ENCODE data around the gene VEGFB. TPM values are rescaled to one million over a fixed set of nuclear protein-coding genes. Genes with fewer than 3 reads are reported as not detected.

VEGFB gene
- total RNA-seq, 2 donors from 2014 or later: 58.9 to 78.4 TPM

- Histone ChIP-seq H3K4me1 (ENCODE audit: control insufficient read depth, insufficient read depth, low read length) (no peaks in the 10 kb centered on the region), H3K27me3 (ENCODE audit: control insufficient read depth, insufficient read depth, low read length, poor library complexity, severe bottlenecking) (no peaks in the 10 kb centered on the region), H3K9me3 (ENCODE audit: control insufficient read depth, low read length) (no peaks in the 10 kb centered on the region), H3K27ac (ENCODE audit: low read depth, low read length) (no peak overlapping the region), H3K4me3 (ENCODE audit: low read length) (no peak overlapping the region), H3K9ac (ENCODE audit: extremely low read depth, low read length, poor library complexity, severe bottlenecking) (no peak overlapping the region), H3K36me3 (ENCODE audit: control insufficient read depth, insufficient read depth, low read length) (peaks cover 57% of the 10 kb centered on the region)
- Mint-ChIP-seq H3K9me3 (no peaks in the 10 kb centered on the region), H3K4me1 (no peaks in the 10 kb centered on the region), H3K27ac (no peak overlapping the region), H3K27me3 (ENCODE audit: insufficient read depth) (no peaks in the 10 kb centered on the region), H3K36me3 (ENCODE audit: low read depth) (peaks cover 58% of the 10 kb centered on the region), H3K4me3 (no peak overlapping the region)
- TF ChIP-seq CTCF (conservative IDR thresholded peaks at IDR 0.05): no peak
- WGBS, 2 experiments (ENCODE audit: insufficient coverage in 1 of 2, insufficient read length in 1 of 2): 94 to 99% methylated on average over 12 to 18 of the region's 18 CpGs
- DNase-seq: no peak
Measured at GRCh38 chr11:64261556-64262080, 27.2 kb downstream of the VEGFB start.

- no peak overlapping the region for H3K4me3 ChIP-seq (ENCODE audit: low read length)
- Mint-ChIP-seq H3K27me3 (ENCODE audit: insufficient read depth) (no peaks in the 10 kb centered on the region), H3K27ac (no peak overlapping the region), H3K4me3 (no peak overlapping the region), H3K36me3 (ENCODE audit: low read depth) (peaks cover 59% of the 10 kb centered on the region), H3K4me1 (no peaks in the 10 kb centered on the region), H3K9me3 (no peaks in the 10 kb centered on the region)
- WGBS, 2 experiments (ENCODE audit: insufficient coverage in 1 of 2, insufficient read length in 1 of 2): 94 to 97% methylated on average over 36 to 42 of the region's 42 CpGs
- no peaks in the 10 kb centered on the region for H3K4me1 ChIP-seq (ENCODE audit: control insufficient read depth, insufficient read depth, low read length)
- no peak for DNase-seq
- no peak overlapping the region for H3K27ac ChIP-seq (ENCODE audit: low read depth, low read length)
- no peak overlapping the region for H3K9ac ChIP-seq (ENCODE audit: extremely low read depth, low read length, poor library complexity, severe bottlenecking)
- TF ChIP-seq CTCF (conservative IDR thresholded peaks at IDR 0.05): no peak
- no peaks in the 10 kb centered on the region for H3K27me3 ChIP-seq (ENCODE audit: control insufficient read depth, insufficient read depth, low read length, poor library complexity, severe bottlenecking)
- H3K9me3 ChIP-seq (ENCODE audit: control insufficient read depth, low read length): no peaks in the 10 kb centered on the region
- H3K36me3 ChIP-seq (ENCODE audit: control insufficient read depth, insufficient read depth, low read length): peaks cover 56% of the 10 kb centered on the region
Measured at GRCh38 chr11:64262271-64263002, 28.1 kb downstream of the VEGFB start.

- Histone ChIP-seq H3K9me3 (ENCODE audit: control insufficient read depth, low read length) (no peaks in the 10 kb centered on the region), H3K4me3 (ENCODE audit: low read length) (no peak overlapping the region), H3K4me1 (ENCODE audit: control insufficient read depth, insufficient read depth, low read length) (no peaks in the 10 kb centered on the region), H3K36me3 (ENCODE audit: control insufficient read depth, insufficient read depth, low read length) (peaks cover 53% of the 10 kb centered on the region), H3K27ac (ENCODE audit: low read depth, low read length) (no peak overlapping the region), H3K9ac (ENCODE audit: extremely low read depth, low read length, poor library complexity, severe bottlenecking) (no peak overlapping the region), H3K27me3 (ENCODE audit: control insufficient read depth, insufficient read depth, low read length, poor library complexity, severe bottlenecking) (no peaks in the 10 kb centered on the region)
- DNase-seq: peak; percentile 76
- peaks cover 4% of the 10 kb centered on the region for H3K4me1 Mint-ChIP-seq
- H3K27ac Mint-ChIP-seq: peak overlapping the region; percentile 30
- H3K27me3 Mint-ChIP-seq (ENCODE audit: insufficient read depth): no peaks in the 10 kb centered on the region
- peaks cover 56% of the 10 kb centered on the region for H3K36me3 Mint-ChIP-seq (ENCODE audit: low read depth)
- H3K9me3 Mint-ChIP-seq: no peaks in the 10 kb centered on the region
- no peak overlapping the region for H3K4me3 Mint-ChIP-seq
- WGBS, 2 experiments (ENCODE audit: insufficient coverage in 1 of 2, insufficient read length in 1 of 2): 86 to 87% methylated on average over 19 to 29 of the region's 29 CpGs
- TF ChIP-seq CTCF (conservative IDR thresholded peaks at IDR 0.05): peak; percentile 37
Measured at GRCh38 chr11:64263021-64263946, 28.9 kb downstream of the VEGFB start.

Data from endodermal cell (in vitro differentiated cells).